Activated CD8-positive, alpha-beta memory T cell treated with anti-CD3 and anti-CD28 coated beads, Interleukin-2, amount 50 U/mL, for 1 hour (primary cell): ENCODE measurements around the gene CTNND2.

Experiments used
- DNase-seq: peaks from one replicate; pipeline ENCODE4 v3.0.0-alpha.2; 2020; ENCODE audit errors: extremely low read depth

The CTNND2 gene

DNA sequence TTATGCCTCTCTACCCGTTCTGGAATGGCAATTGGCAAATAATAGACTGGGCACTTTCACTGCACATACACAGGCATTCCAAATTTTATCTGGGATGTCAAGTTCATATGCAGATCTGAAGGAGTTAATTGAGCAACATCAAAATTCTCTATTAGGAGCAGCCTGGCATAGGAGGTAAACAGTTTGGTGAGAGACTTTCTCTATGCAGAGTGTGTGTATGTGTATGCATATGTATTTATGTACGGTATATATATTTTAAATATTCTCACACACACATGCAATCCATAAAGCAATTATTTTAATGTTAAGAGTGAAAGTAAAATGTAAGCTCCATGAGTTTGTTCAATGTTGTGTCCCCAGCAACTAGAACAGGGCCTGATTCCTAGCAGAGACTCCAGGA is 517.8 kb downstream of the CTNND2 start:
- DNase-seq: no peak

DNA sequence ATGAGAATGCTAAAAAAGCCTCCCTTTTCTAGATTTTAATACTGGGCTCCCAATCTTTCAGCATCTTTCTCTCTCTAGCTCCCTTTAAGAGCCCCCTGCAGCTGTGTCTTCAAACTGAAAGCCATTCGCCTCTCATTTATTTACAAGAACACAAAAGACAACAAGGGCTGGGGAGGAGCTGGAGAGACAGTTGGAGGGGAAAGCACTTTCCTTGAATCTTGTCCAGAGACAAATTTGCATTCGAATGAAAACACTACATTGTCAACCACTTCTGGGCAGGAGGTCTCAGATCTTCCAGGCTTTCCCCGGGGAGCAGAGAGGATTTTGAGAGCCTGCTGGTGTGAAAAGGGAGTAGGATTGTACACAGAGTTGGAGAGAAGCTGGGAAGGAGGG is 518.3 kb downstream of the CTNND2 start:
- DNase-seq: no peak

DNA sequence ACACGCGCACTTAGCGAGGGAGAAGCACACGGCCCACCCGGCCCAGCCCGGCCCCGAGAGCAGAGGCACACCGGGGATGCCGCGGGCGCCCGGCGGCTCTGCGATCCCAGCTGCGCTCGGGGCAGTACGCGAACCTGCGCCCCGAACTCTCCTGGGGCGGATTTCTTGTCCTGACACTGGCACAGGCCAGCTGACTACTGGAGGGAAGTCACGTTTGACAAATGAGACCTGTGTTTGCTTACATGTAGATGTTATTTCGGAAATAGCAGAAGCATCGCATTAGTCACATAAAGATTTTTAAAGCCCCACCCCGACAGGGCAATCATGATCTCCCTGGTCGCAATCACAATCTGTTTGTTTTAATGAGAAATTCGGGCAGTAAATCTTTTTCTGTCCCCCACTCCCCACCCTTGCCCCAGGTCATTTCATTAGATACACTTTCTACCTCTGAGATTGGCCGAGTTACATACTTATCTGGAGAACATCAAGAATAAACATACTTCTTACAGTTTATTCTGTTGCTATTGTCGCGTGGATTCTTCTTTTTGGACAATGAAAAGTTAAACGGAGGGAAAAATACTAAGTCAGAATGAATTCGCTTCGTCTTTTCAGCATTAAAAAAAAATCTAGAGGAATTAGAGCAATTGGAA is 518.9 kb downstream of the CTNND2 start:
- no peak for DNase-seq

DNA sequence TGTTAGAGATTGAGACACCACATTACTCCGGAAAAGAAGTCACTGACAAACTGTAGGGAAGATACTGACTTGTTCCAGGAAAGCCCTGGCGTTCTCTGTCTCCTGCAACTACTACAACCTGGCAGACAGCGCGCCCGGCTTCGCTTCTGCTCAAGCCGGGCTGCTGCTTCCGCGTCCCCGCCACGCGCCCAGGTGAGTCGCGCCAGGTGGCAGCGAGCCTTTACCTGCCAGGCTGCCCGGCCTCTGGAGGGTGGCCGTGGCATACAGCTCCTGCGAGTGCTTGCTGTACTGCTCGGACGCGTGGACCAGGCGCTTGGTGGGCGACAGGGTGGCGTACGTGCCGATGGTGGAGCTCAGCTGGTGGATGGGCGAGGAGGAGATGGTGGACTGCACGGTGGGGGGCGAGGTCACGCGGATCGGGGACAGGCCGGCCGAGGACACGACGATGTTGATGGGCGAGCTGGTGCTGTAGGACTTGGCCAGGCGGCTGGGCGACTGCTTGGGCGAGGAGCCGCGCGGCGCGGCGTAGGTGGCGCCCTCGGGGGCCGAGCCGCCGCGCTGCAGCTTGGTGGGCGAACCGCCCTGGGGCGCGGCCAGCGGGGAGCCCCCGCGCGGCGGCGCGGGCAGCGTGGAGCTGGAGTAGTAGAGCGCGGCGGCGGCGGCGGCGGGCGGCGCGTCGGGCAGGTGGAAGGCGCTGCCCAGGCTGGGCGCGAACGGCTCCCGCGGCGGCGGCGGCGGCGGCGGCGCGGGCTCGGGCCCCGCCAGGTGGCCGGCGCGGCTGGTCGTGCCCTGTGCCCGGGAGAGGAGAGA is 519.6 kb downstream of the CTNND2 start:
- DNase-seq: no peak

DNA sequence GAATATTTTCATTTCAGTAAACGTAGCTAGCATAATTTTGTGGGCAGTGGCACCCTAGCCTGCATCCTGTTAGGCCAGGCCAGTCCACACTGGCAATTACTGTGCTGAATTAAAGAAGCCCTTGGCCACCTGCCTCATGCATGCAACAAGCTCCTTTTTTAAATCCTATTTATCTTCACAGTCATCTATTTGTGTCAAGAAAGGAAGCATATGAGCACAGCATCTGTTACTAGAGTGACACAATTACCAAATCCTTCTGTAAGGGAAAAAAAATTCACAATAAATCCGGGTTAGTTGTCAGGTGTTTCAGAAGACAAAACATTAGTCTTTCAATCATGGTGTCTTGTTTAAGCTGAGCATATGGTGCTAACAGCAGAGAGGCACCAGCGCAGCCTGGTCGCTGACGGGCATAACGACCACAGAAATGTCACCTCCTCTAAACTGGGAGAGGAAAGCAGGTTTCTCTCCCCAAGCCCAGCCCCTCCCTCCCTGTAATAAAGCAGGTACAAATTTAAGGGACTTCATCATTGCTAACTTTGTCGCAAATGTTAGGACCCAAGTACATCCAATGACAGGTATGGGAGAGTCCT is 520.6 kb downstream of the CTNND2 start:
- no peak for DNase-seq

DNA sequence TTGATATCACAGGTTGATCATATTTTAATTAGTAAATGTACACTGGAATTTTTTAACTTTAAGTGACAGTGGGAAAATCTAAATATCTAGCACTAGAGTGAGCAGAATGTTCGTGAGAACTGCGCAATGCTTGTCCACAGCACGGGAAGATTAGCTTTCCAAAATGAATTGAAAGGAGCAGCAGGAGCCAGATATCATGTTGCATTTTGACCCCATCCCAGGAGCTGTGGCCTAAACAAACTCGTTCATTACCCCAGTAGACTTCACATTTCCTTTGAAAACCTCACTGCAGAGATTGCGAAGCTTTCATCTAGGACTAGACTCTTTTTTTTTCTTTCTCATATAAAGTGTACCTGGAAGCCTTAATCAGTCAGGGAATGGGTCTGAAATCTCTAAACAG is 525.8 kb downstream of the CTNND2 start:
- no peak for DNase-seq

DNA sequence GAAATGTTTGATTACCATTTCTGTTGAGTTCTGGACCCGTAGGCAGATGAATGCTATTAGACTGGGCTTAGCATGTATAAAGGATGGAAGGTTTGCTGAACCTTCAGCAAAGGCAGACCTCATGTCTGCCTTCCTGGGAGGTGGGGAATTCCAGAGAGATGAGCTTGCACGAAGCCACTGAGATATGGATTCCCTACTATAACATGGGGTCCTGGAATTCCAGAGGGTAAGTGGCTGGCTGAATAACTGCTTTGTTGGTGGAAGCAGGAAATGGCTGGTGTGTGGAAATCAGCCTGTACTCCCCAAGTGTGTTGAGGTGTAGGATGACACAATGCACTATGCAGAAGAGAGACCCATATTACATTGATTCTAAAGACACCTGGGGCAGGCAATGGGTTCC is 526.4 kb downstream of the CTNND2 start:
- no peak for DNase-seq

DNA sequence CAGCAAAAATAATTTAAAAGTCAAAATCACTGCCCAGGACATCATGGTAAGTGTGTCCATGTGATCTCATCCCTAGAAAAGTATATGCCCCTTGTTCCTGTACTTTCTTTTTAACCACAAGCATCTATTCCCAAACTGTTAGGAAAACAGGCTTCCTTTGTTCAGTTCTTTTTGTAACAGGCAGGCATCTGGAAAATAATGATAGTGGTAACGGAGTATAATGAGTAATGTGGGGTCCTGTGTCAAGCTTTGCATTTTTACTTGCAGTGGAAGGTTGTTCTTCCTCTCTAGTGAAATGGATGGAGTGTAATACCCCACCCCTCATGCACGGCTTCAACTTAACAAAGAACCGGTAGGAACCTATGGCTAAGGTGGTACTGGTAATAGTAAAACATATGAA is 532.1 kb downstream of the CTNND2 start:
- no peak for DNase-seq

DNA sequence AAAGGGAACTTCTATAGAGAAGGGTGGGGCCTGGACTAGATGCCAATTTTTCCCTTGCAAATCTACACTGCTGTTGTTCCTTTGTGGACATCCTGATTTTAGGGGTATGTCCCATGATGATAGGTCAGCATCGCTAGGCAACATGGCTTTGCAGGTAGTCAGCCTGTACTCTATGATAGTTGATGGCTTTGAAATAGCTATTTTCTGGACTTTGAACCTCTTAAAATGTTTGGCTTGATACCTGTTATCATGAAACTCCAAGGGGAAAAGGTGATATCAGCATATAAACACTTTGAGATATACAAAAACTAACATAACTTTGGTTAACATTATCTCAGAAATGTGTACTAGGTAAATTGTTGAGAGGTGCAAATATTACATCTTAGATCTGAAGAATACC is 533.2 kb downstream of the CTNND2 start:
- no peak for DNase-seq

DNA sequence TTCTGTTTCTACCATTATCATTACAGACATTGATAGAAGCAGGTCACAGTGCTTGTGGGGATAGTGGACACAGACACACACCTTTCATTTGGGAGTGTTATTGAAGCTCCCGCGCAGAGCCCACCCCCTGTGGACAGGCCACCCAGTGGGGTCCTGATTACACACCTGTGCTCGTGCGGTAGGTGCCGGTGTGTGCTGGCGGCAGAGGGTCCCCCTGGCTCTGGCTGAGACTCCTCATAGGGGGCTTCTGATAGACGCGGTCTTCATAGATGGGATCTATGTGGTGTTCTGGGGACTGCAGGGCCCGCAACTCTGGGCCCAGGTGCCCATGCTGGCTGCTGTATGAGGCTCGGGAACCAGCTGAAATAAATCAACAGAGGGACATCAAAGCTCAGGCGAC is 539.7 kb downstream of the CTNND2 start:
- DNase-seq: no peak

DNA sequence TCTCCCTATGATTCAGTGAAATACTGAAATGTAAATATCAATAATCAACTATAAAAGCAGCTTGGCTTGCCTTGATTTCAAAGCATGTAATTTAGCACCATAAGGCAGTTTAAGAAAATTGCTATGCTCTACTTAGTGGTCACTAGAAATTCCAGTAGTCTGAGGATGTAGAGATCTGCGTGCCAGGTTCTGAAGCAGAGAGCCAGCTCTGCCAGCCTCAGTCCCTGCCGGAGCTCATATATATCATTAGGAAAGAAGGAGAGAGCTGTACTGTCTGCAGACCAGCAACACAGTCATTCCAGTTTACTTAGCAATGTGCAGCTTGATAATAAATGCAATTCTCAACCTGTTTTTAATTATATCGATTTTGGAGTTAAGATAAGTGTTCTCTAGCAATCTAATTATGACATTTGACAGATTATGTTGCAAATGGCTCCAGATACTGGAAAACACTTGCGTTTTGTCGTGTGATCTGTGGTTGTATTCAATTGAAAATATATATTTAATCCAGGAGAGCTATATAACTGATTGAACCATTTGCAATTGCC is 540.5 kb downstream of the CTNND2 start:
- no peak for DNase-seq

DNA sequence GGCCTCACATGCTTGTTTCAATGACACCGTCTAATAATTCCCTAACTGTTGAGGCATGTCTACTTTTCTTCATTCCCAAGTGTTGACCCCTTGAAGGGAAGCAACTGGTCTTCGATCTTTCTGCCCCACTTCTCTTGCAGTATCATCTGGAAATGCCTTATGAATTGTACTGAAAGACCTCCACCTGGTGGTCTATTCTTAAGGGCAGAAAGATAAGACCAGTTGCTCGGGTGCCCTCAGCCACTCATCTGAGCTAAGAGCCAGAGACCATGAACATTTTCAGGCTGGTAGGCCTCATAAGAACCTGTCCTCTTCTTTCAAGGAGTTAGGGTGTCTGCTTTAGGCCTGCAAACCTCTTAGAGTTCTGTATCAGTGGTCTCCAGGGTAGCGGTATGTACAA is 542.5 kb downstream of the CTNND2 start:
- DNase-seq: no peak

DNA sequence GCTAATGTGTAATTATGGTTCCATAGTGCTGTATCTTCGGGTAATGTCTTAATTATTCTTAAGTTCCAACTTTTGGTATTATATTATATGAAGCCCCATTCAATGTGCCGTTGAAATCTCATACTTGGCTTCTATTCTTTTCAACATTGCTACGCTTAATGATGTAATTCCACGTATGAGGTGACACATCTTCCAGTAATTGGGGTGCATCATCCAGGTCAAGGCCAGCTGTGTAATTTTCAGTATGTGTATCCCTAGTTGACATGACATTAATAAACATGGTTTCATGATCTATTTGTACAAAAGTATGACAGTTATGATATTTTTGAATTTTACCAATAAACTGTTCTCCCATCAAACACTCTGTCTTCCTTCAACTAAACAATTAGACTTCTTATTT is 546.3 kb downstream of the CTNND2 start:
- no peak for DNase-seq

DNA sequence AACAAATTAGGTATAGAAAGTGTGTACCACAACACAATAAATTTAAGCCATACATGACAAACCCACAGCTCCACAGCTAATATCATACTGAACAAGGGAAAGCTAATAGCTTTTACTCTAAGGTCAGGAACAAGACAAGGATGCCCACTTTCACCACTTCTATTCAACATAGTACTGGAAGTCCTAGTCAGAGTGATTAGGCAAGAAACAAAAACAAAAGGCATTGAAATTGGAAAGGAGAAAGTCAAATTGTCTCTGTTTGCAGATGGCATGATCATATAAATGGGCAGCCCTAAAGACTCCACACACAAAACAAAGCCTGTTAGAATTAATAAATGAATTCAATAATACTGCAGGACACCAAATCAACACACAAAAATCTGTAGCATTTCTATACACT is 548.8 kb downstream of the CTNND2 start:
- no peak for DNase-seq

DNA sequence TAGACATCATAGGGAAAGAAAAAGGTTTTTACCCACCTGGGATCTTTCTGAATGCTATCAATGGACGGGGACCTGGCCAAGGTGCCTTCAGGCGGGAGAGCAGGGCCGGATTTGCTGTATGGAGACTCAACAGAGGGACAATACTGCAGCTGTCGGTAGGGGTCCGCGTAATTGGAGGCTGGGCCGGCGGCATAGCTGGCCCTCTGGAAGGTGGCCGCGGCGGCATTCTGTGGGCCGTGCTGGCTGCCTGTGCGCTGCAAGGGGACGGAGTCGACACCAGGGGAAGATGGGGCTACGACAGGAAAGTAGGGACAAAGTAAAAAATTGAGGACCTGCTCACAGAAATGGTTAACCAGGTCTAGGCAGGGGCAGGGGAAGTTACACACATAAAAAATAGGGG is 557.9 kb downstream of the CTNND2 start:
- no peak for DNase-seq

DNA sequence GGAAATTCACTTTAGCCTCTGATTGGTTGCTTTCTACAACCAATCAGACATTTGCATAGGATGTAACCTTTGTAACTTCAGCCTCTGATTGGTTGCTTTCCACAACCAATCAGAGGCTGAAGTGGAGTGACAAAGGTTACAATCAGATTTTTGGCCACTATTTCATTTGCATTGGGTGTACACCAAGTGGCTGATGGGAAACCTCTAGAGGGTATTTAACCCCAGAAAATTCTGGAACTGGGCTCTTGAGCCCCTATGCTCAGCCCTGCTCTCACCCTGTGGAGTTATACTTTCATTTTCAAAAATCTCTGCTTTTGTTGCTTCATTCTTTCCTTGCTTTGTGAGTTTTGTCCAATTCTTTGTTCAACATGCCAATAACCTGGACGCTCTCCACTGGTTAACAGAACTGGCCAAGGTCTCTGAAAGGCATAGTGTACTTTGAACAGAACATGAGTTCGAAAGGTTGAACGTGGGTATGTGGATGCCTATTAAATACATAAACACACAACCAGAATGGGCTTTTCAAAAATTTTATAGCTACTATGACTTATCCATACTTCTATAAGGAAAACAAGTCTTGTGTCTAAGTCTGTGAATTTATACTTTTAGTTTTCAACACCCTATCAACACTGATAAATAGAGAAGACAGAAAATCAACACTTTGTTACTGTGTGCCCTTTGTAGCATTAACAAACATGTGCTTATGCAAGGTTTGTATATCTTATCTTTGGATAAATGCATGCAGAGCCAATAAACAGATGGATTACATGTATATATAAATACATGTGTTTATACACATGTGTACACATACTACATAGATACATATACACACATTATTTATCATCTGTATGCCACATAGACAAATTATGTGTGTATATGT is 568.1 kb downstream of the CTNND2 start:
- DNase-seq: no peak

DNA sequence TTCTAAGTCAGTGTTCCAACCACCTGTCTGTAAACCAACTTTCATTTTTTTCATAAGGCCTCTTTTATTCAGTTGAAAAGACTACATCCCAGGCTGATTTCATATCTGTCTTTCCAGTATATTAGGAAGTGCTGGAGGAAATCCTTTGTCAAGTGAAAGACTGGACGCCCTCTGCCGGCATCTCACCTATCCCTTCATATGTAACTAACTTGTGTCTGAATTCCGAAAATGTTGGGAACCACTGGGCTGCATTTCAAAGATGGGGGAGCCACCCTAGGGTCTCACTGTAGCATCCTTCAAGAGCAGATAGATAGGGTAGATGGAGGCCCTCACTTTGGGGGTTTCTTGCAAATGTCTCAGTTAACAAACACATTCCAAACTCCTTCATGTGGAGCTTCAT is 569.8 kb downstream of the CTNND2 start:
- DNase-seq: no peak

DNA sequence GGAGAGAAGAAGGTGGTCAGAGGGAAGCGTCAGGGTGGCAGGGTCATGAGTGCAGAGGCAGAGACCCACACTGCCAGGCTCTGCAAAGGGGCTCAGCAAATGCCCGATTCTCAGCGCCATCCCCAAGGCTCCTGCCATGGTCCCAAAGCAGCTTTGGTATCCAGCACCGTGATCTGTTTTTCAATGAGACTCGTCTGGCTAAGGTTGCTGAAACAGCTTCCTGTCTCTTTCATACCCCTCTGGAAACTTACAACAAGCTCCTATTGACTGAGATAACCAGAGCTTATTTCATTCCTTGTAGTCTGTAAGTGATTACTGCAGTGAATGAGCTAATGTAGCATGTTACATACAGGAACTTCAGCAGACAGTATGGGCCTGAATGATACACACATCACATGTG is 574.6 kb downstream of the CTNND2 start:
- DNase-seq: no peak

DNA sequence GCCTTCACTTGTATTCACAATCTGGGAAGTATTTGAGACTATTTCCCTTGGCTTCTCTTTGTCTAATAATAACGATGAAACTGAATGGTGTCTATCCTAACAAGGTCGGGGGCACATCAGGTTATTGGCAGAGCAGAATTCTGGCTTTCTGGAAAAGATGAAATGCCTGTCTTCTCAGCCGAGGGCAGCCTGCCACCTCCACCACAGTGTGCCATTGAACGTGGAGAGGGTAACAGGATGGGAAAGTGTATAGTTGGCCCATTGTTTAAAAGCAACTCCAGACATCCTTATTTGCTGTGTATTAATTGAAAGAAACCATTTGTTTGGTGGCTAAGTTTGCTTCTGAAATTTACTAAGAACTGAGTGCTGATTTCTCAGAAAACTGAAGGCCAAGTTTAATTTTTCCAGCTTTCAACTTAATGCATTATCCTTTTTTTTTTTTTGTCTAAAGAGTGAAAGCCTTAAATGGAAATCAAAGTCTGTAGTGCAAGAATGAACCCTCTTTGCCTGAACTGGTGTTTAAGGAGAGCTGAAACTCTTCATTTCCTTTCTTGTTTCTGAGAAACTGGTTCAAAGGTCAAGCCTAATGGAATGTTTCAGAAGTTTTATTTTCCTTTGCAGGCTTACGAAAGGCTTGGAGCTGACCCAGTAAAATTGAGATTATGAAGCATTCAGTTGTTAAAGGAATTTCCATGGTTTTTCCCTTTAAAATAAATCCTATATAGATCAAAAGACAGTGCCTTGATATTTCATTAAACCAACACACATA is 579.5 kb downstream of the CTNND2 start:
- no peak for DNase-seq

DNA sequence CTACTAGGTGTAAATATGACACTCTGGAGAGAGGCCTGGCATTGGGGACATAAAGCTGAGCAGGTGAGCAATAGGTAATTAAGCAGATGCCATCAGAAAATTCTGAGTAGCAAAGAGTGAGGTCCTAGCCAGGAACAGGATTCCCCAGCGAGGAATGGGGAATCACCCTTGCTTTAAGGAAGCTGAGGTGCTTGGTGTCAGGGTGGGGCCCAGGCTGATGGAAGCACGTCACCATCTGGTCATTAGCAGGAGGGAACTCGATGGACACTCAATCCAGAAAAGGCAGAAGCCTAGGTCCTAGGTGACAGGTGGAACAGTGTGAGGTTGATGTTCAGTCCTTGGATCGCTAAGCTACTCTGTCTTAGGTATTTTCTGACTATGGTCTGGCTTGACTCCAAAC is 580.5 kb downstream of the CTNND2 start:
- DNase-seq: no peak

DNA sequence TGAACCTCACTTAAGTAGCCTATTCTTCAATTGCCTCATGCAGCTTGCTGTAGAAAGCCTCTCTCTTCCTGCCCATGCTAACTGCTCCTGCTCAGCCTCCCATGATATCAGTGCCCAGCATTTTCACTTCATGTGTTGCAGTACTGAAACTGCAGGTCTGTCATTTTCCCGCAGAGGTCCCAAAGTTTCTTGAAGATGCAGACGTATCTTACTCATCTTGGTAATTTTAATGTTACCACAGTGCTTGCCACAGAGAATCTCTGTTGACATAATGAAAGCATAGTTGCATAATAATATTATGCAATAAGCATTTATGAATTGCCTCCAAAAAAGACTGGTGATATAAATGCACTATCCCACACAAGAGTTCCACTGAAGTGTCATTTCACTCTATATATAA is 582.1 kb downstream of the CTNND2 start:
- DNase-seq: no peak
